Fibroblast of mammary gland (primary cell): ENCODE data around the gene NOS1.

ENCODE experiments used
- DNase-seq: peaks from one replicate; pipeline ENCODE4 v3.0.0-alpha.2; 2010; ENCODE audit warnings: low read depth
- H3K4me3 ChIP-seq: 2 replicates; pipeline ENCODE4 v1.5.1; 2011; ENCODE audit warnings: low read depth, mild to moderate bottlenecking, low read length, moderate library complexity; ENCODE audit not compliant: control insufficient read depth
- CTCF ChIP-seq: conservative IDR thresholded peaks from 2 replicates; pipeline ENCODE4 v1.5.1; 2011; ENCODE audit warnings: low read depth, low read length, inconsistent platforms; ENCODE audit not compliant: control insufficient read depth, insufficient read depth

The NOS1 gene

GRCh38 chr12:117339104-117339503, 22.3 kb downstream of the NOS1 start:
- no peak overlapping the region for H3K4me3 ChIP-seq
- TF ChIP-seq CTCF: no peak
- DNase-seq: no peak

DNA sequence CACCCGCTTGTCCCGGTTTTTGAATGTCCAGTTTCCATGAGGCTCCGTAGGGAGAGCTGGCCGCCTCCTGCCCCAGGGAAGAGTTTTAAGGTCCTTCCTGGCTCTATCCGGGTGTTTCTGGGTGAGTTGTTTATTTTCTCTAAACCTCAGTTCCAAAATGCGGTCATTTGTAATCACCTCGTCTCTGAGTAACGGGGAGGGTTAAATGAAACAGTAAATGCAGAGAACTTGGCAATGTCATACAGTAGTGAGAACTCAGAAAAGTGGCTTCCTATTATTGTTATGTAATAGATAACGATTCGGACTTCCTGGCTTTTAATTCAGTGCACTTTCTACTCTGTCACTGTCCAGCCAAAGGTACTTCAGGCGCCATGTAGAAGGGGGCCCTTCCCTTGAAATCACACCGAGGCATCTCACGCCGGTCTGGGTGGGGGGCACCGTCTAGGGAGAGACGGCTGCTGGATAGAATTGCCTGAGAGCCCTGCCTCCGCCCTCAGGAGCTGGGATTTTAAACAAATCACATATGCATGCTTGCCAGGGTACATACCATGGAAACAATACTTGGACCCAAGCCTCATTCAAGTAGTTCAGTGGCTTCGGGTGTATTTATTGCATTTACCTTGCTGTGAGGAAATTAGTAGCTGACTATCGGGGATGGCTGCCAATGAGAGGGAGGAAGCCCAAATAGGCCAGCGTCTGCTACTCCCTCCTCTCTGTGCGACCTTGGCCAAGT, 26.4 kb downstream of the NOS1 start:
- DNase-seq: no peak
- H3K4me3 ChIP-seq: no peak overlapping the region
- no peak for TF ChIP-seq CTCF

DNA sequence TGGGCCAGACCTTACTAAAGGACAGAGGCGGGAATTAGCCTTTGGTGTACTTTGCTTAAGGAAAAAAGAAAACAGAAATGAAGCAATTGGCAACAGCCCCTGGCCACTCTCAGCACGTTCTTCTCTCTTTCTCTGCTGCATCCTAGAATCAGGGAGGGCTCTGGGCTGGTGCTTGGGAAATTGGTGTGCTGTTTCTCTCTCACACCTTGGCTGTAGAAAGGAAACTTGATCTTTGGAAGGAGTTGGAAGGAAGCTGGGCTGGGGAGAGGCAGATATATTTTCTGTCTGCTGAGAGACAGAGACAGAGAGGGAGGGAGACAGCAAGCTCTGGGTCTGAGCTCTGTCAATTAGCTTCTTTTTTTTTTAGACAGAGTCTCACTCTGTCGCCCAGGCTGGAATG, 27.4 kb downstream of the NOS1 start:
- no peak for TF ChIP-seq CTCF
- no peak for DNase-seq
- no peak overlapping the region for H3K4me3 ChIP-seq

DNA sequence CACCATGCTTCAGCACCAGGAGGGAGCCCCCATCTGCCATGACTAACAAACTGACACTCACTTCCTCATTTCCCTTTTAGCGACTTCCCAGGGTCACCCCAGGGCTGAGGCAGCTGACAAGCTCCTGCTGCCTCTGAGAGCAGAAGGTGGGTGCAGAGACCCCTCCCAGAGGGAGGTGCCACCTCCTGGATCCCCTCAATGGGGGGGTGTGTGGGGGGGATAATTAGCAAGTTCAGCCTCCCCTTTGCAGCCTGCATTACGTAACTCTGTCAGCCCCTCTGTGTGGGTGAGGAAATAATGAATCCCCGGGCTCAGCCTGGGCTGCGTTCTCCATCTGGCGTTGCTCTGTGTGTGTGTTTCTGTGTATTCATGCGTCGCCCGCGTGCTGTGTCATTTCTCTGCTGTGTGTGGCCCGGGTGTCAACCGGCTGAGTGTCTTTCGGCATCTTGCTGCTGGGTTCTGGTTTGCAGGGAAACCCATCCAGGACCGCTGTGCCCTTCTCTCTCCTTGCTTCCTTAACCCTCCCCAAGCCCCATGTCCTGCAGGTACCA, 28.0 kb downstream of the NOS1 start:
- no peak for DNase-seq
- no peak overlapping the region for H3K4me3 ChIP-seq
- no peak for TF ChIP-seq CTCF

DNA sequence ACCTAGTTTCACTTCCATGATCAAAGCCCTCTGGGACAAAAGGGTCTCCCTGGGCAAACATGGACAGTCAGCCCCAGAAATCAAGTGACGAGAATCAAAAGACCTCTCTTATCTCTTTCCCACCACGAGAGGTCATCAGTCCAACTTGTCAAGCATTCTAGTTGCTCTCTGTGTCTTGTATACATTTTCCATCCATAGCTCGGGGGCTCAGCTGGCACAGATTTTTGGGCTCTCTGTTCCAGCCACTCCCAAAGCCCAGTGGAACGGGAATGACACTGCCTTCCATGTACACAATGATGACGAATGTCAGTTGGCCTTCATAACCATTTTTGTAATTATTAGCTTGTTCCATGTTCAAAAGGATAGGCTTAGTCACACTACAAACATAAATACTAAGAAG, 29.7 kb downstream of the NOS1 start:
- no peak for DNase-seq
- no peak for TF ChIP-seq CTCF
- H3K4me3 ChIP-seq: no peak overlapping the region

- H3K4me3 ChIP-seq: no peak overlapping the region
- no peak for DNase-seq
- TF ChIP-seq CTCF: no peak
Observed at GRCh38 chr12:117330441-117331113, 30.8 kb downstream of the NOS1 start.
